D721Med (cell line): Measurements from ENCODE around the gene ATOSA.

Source experiments
- DNase-seq: peaks from one replicate; pipeline ENCODE4 v3.0.0; 2011; ENCODE audit warnings: low spot score; ENCODE audit not compliant: insufficient read length
- FAIRE-seq: peaks from 2 replicates; lab custom pipeline; 2011; peaks lifted over from hg19 to GRCh38; lab: Jason Lieb, UNC
- TF ChIP-seq, protein P1 (sequence below): IDR thresholded peaks from 2 replicates; pipeline ENCODE4 v1.5.1; 2012; ENCODE audit warnings: mild to moderate bottlenecking, control low read depth; ENCODE audit not compliant: insufficient read depth; ENCODE audit errors: missing control alignments

The ATOSA gene

GRCh38 chr15:52677593-52678467 lies 1.4 kb downstream of the ATOSA start:
- TF ChIP-seq, protein P1, sequence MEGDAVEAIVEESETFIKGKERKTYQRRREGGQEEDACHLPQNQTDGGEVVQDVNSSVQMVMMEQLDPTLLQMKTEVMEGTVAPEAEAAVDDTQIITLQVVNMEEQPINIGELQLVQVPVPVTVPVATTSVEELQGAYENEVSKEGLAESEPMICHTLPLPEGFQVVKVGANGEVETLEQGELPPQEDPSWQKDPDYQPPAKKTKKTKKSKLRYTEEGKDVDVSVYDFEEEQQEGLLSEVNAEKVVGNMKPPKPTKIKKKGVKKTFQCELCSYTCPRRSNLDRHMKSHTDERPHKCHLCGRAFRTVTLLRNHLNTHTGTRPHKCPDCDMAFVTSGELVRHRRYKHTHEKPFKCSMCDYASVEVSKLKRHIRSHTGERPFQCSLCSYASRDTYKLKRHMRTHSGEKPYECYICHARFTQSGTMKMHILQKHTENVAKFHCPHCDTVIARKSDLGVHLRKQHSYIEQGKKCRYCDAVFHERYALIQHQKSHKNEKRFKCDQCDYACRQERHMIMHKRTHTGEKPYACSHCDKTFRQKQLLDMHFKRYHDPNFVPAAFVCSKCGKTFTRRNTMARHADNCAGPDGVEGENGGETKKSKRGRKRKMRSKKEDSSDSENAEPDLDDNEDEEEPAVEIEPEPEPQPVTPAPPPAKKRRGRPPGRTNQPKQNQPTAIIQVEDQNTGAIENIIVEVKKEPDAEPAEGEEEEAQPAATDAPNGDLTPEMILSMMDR = peak; percentile 30
- no peak for FAIRE-seq
- DNase-seq = no peak

DNA sequence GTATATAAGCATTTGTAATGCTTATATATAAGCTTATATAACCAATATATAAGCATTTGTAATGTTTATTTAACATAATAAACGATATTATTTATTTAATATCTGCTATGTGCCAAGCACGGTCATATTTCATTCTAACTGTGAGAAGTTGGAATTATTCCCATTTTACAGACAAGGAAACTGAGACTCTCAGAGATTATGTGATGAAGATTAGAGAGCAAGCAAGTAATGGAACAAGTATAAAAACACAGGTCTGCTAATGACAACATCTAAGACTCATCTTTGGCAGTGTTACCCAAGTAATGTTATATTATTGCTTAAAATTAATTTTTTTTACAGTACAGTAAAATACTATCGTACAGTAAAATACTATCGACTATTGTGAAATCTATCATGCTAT lies 4.4 kb downstream of the ATOSA start:
- FAIRE-seq (no peak), DNase-seq (no peak)
- TF ChIP-seq, protein P1 = no peak

DNA sequence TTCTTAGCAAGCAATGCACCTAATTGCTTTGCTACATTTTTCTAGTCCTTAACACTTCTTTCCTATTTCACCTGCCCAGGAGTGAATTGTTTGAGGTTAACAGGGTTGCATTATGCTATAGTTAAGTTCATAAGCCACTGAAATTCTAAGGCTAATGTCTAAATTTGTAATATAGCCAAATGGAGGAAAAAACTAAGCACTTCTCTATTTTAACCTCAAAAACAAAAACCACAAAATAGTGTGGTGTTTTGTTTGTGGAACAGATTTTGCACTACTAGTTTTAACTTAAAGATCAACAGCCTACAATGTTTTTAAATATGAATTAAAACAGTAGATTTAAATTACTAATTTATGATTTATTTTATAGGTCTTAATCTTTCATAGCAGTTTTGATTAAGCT lies 5.5 kb downstream of the ATOSA start:
- TF ChIP-seq, protein P1 = no peak
- no peak for DNase-seq
- no peak for FAIRE-seq

DNA sequence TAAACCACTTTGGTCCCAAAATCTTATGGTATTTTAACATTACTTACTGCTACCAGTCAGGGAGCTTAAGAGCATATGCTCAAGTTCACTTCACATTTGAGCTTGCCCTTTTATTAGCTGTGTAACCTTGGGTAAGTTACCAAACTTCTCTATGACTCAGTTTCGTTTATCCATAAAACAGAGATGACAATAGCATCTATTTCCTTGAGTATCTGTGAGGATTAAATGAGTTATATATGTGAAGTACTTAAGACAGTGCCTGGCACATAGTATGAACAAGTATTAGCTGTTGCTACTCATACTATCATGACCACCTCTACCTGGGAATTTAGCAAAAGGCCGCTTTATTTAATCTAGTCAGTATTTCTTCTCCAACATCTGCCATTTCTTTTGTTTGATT lies 5.9 kb downstream of the ATOSA start:
- TF ChIP-seq, protein P1 = no peak
- no peak for FAIRE-seq
- no peak for DNase-seq

GRCh38 chr15:52672661-52673060 lies 6.5 kb downstream of the ATOSA start:
- FAIRE-seq (no peak), DNase-seq (no peak)
- TF ChIP-seq, protein P1 = no peak

GRCh38 chr15:52670087-52670486 lies 9.1 kb downstream of the ATOSA start:
- FAIRE-seq (no peak), DNase-seq (no peak)

More at GRCh38 chr15:52670087-52670486, 9.1 kb downstream of the ATOSA start:
- TF ChIP-seq, protein P1 = no peak
